ENCODE results near the gene ZFP36L1. TPM values are rescaled to one million over a fixed set of nuclear protein-coding genes. Genes with fewer than 3 reads are reported as not detected.
A peak's percentile ranks its signal among the peaks of the same experiment; 100 is the strongest.

The ZFP36L1 gene
- total and polyA plus RNA-seq, 9 of the 15 experiments (the other 6 are each of a cell fraction or from before 2014, with no cell fraction given), result 1.3 to 26.6 (median 3.7) TPM

DNA sequence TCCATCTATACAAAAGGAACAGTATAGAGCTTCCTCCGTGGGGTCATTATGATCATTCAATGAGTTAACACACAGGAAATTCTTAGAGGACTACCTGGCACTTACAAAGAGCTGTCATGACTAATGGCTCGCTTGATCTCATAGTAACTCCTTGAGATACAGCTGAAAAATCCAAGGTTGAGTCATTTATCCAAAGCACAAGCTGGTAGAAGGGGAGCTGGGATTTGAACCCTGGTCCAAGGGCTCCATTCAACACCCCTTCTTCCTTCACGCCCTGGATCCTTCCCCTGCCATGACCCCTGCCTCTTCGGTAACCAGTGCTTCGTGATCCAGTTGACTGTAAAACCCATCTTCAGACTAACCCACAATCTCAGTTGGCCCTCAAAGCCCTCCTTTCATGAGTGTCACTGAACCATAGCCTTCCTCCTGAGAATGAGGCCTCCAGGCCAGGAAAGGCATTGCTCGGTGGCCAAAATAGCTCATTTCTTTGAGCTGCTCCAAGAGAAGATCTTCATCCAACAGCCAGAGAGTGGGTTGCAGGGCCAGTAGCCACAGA is 7.8 kb downstream of the ZFP36L1 start:
- TF ChIP-seq TBP (optimal IDR thresholded peaks at IDR 0.05; ENCODE audit: low read depth, low read length), result no peak
- no peak for TF ChIP-seq KDM5B (IDR thresholded peaks at IDR 0.05; ENCODE audit: insufficient replicate concordance, low read depth, low read length)
- TF ChIP-seq LCOR (CRISPR knock-in tag; IDR thresholded peaks at IDR 0.05), result no peak
- no peak for TF ChIP-seq MXD1 (CRISPR knock-in tag; IDR thresholded peaks at IDR 0.05; ENCODE audit: borderline replicate concordance, poor library complexity, severe bottlenecking)
- no peak for TF ChIP-seq SNAPC5 (CRISPR knock-in tag; IDR thresholded peaks at IDR 0.05)
- TF ChIP-seq MTA1 (IDR thresholded peaks at IDR 0.05; ENCODE audit: borderline replicate concordance), result no peak
- TF ChIP-seq, protein P1, sequence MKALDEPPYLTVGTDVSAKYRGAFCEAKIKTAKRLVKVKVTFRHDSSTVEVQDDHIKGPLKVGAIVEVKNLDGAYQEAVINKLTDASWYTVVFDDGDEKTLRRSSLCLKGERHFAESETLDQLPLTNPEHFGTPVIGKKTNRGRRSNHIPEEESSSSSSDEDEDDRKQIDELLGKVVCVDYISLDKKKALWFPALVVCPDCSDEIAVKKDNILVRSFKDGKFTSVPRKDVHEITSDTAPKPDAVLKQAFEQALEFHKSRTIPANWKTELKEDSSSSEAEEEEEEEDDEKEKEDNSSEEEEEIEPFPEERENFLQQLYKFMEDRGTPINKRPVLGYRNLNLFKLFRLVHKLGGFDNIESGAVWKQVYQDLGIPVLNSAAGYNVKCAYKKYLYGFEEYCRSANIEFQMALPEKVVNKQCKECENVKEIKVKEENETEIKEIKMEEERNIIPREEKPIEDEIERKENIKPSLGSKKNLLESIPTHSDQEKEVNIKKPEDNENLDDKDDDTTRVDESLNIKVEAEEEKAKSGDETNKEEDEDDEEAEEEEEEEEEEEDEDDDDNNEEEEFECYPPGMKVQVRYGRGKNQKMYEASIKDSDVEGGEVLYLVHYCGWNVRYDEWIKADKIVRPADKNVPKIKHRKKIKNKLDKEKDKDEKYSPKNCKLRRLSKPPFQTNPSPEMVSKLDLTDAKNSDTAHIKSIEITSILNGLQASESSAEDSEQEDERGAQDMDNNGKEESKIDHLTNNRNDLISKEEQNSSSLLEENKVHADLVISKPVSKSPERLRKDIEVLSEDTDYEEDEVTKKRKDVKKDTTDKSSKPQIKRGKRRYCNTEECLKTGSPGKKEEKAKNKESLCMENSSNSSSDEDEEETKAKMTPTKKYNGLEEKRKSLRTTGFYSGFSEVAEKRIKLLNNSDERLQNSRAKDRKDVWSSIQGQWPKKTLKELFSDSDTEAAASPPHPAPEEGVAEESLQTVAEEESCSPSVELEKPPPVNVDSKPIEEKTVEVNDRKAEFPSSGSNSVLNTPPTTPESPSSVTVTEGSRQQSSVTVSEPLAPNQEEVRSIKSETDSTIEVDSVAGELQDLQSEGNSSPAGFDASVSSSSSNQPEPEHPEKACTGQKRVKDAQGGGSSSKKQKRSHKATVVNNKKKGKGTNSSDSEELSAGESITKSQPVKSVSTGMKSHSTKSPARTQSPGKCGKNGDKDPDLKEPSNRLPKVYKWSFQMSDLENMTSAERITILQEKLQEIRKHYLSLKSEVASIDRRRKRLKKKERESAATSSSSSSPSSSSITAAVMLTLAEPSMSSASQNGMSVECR (CRISPR knock-in tag; IDR thresholded peaks at IDR 0.05), result no peak
- no peak for TF ChIP-seq MXI1 (IDR thresholded peaks at IDR 0.05; ENCODE audit: low read depth, low read length)
- TF ChIP-seq, protein P2, sequence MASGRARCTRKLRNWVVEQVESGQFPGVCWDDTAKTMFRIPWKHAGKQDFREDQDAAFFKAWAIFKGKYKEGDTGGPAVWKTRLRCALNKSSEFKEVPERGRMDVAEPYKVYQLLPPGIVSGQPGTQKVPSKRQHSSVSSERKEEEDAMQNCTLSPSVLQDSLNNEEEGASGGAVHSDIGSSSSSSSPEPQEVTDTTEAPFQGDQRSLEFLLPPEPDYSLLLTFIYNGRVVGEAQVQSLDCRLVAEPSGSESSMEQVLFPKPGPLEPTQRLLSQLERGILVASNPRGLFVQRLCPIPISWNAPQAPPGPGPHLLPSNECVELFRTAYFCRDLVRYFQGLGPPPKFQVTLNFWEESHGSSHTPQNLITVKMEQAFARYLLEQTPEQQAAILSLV (tag; IDR thresholded peaks at IDR 0.05), result no peak
- TF ChIP-seq SRSF9 (IDR thresholded peaks at IDR 0.05; ENCODE audit: borderline replicate concordance, low read depth, low read length), result no peak
- no peak for TF ChIP-seq MLLT1 (IDR thresholded peaks at IDR 0.05)
- TF ChIP-seq ZNF347 (CRISPR knock-in tag; IDR thresholded peaks at IDR 0.05; ENCODE audit: low read depth), result no peak
- no peak for TF ChIP-seq ZNF140 (CRISPR knock-in tag; IDR thresholded peaks at IDR 0.05)
- H3K79me2 ChIP-seq (ENCODE audit: control insufficient read depth, insufficient read depth, low read length), result peaks cover 18% of the 10 kb centered on the region
- no peak for ATAC-seq
- no peaks in the 10 kb centered on the region for H4K20me1 ChIP-seq (replicated peaks; ENCODE audit: control insufficient read depth, insufficient read depth, low read length)
- H3K4me3 ChIP-seq, result no peak overlapping the region
- H3K27me3 ChIP-seq (ENCODE audit: control insufficient read depth in 2 of 2, insufficient read depth in 2 of 2, low read length in 2 of 2), result no peaks in the 10 kb centered on the region
- ChIA-PET CTCF (ENCODE audit: low intra/inter-chr PET ratio) (no interaction called here), POLR2A (interaction anchor here (0.6 to 1.4 kb wide), 4 partner anchors 8 to 127 kb away, joined by 3 read pairs; partner anchors contain the start of gene ZFP36L1)
- 85% methylated on average over 6 of the region's 6 CpGs for WGBS (ENCODE audit: insufficient coverage, low coverage, missing lambda C conversion rate)
- 0 out of 2 replicates have a peak overlapping the region, but pooled peaks have one; percentile 14 for H2AFZ ChIP-seq (ENCODE audit: low read depth, low read length)
- in situ Hi-C loops (cut with MboI), result loop anchor here (5.0 kb wide), 1 partner anchor 73 kb away; no protein-coding TSS in a partner anchor
- H3K9ac ChIP-seq (ENCODE audit: insufficient read depth in 1 of 2, low read depth in 2 of 2, low read length in 2 of 2), result no peak overlapping the region
- H3K4me1 ChIP-seq (replicated peaks in 1 of 2; ENCODE audit: control insufficient read depth in 2 of 2, insufficient read depth in 2 of 2, low read length in 2 of 2), result peaks cover 24 to 54% of the 10 kb centered on the region in 2 experiments
- intact Hi-C loops (cut with micrococcal nuclease), result loop anchor here (5.0 kb wide), 1 partner anchor 38 kb away; no protein-coding TSS in a partner anchor
- BruUV-seq (replicated peaks), result no TSS peak
- H3K4me2 ChIP-seq (ENCODE audit: insufficient read depth, low read length), result no peak overlapping the region
- no peaks in the 10 kb centered on the region for H3K9me3 ChIP-seq (replicated peaks; ENCODE audit: control insufficient read depth, insufficient read depth, low read depth, low read length)
- no peak overlapping the region for H3K27ac ChIP-seq (ENCODE audit: extremely low read depth, low read depth, low read length)
- FAIRE-seq, result no peak
- peaks cover 27% of the 10 kb centered on the region for H3K36me3 ChIP-seq (ENCODE audit: control insufficient read depth, insufficient read depth, low read length)
- H3K9me1 ChIP-seq (ENCODE audit: control insufficient read depth, insufficient read depth, low read length), result no peaks in the 10 kb centered on the region
- DNase-seq (ENCODE audit: extremely low read depth in 1 of 4, low spot score in 3 of 4), result no peak
